ENCODE results near the gene EPHA1. TPM values are rescaled to one million over a fixed set of nuclear protein-coding genes. Genes with fewer than 3 reads are reported as not detected.
"Not testable (repeated sequence)": the region's sequence is repeated elsewhere in the genome, so short reads cannot be mapped to it uniquely, and the experiment has no call there.

Gene EPHA1
- total and polyA plus RNA-seq, 2 experiments from 2014 or later: 60.7 to 154 TPM

DNA sequence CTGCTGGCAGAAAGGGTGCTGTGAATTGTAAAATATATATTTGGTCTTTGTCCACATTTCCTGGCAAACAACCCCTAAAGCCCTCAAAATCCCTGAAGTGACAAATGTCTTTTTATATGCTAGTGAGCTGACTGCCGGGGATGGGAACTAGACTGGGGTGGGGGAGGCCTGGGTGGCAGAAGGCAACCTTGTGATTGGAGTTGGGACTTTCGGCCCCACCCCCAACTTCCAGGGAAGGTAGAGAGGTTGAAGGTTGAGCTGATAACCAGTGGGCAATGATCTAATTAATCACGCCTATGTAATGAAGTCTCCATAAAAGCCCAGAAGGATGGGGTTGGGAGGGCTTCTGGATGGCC lies 2.7 kb downstream of the EPHA1 start:
- peaks cover 10% of the 10 kb centered on the region for H3K36me3 ChIP-seq (ENCODE audit: insufficient read depth)
- H3K27ac ChIP-seq (ENCODE audit: low read depth): peak overlapping the region; percentile 75; the same call in 1 of the 2 replicates
- Mint-ChIP-seq H3K27ac (no peak overlapping the region), H3K36me3 (ENCODE audit: low read depth) (peaks cover 58% of the 10 kb centered on the region), H3K4me3 (peak overlapping the region; percentile 95), H3K9me3 (no peaks in the 10 kb centered on the region), H3K27me3 (ENCODE audit: insufficient read depth, low read depth, poor library complexity) (peaks cover 25% of the 10 kb centered on the region), H3K4me1 (peaks cover 62% of the 10 kb centered on the region)
- peaks cover 5% of the 10 kb centered on the region for H3F3A ChIP-seq (replicated peaks; ENCODE audit: low read depth)
- H3K79me2 ChIP-seq (replicated peaks; ENCODE audit: insufficient read depth): peaks cover 59% of the 10 kb centered on the region
- H4K20me1 ChIP-seq (replicated peaks; ENCODE audit: insufficient read depth): peaks cover 2% of the 10 kb centered on the region; the same call in 1 of the 2 replicates
- DNase-seq (ENCODE audit: low spot score) (peak; percentile 76), ATAC-seq (peak; percentile 23)
- no peaks in the 10 kb centered on the region for H3K27me3 ChIP-seq (ENCODE audit: insufficient read depth)
- no peaks in the 10 kb centered on the region for H3K9me2 ChIP-seq (ENCODE audit: insufficient read depth)
- peaks cover 62% of the 10 kb centered on the region for H3K4me1 ChIP-seq (ENCODE audit: insufficient read depth)
- TF ChIP-seq POLR2AphosphoS5 (IDR thresholded peaks at IDR 0.05; ENCODE audit: low read depth) (peak; percentile 31; the same call in 1 of the 2 replicates), EZH2phosphoT487 (IDR thresholded peaks at IDR 0.05; ENCODE audit: unreplicated experiment) (no peak)
- H2AFZ ChIP-seq: no peak overlapping the region
- H3K4me3 ChIP-seq: peak overlapping the region; percentile 95; the same call in 1 of the 2 replicates
- H3K4me2 ChIP-seq: peak overlapping the region; percentile 97

DNA sequence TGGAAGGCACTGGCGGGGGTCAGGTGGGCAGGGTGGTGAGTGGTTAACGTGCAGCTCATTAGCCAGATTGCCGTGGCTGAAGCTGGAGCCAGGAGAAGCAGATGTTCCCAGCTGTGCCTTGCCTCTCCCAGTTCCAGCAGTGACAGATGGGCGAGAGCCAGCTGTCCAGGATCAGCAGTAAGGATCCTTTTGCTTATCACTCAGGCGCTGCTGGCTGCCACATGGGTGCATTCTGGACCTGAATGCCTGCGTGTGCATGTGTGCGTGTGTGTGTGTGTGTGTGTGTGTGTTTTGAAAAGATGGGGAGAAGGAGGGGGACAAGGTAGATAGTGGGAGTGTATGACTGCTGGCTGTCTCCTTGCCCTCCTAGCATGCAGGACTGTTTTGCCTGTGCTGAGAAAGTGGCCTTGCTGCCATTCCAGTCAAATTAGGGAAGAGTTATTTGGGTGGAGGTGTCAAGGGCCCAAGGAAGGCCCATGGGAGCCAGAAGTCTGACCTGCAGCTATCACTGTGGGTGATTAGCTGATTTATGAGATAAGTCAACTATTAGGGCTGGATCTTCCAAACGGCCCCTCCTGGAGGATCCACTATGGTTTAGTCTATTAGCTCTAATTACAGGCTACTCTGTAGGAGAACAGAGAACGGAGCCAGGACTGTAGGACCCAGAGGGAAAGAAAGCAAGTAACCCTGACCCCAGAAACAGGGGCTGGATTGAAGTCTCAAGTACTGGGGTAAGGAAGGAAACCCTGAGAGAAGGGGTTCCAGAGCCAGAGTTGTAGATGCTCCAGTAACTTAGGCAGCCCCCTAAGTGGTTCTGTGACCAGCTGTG lies 3.3 kb downstream of the EPHA1 start:
- Histone ChIP-seq H3K4me2 (peak overlapping the region; percentile 97), H3K27me3 (ENCODE audit: insufficient read depth) (no peaks in the 10 kb centered on the region), H3K4me1 (ENCODE audit: insufficient read depth) (peaks cover 60% of the 10 kb centered on the region), H3F3A (replicated peaks; ENCODE audit: low read depth) (peaks cover 5% of the 10 kb centered on the region), H2AFZ (no peak overlapping the region), H3K4me3 (peak overlapping the region; percentile 95; the same call in 1 of the 2 replicates), H3K36me3 (ENCODE audit: insufficient read depth) (peaks cover 16% of the 10 kb centered on the region), H3K79me2 (replicated peaks; ENCODE audit: insufficient read depth) (peaks cover 62% of the 10 kb centered on the region), H4K20me1 (replicated peaks; ENCODE audit: insufficient read depth) (peaks cover 2% of the 10 kb centered on the region; the same call in 1 of the 2 replicates), H3K9me2 (ENCODE audit: insufficient read depth) (no peaks in the 10 kb centered on the region), H3K27ac (ENCODE audit: low read depth) (peak overlapping the region; percentile 75; the same call in 1 of the 2 replicates)
- DNase-seq (ENCODE audit: low spot score) (no peak), ATAC-seq (peak; percentile 2; the same call in 2 of the 3 replicates)
- no peak for TF ChIP-seq POLR2AphosphoS5 (IDR thresholded peaks at IDR 0.05; ENCODE audit: low read depth)
- no peak for TF ChIP-seq JUNB (IDR thresholded peaks at IDR 0.05; ENCODE audit: unreplicated experiment)
- no peak for TF ChIP-seq CREB1 (CRISPR knock-in tag; IDR thresholded peaks at IDR 0.05; ENCODE audit: low read depth)
- no peak for TF ChIP-seq EZH2phosphoT487 (IDR thresholded peaks at IDR 0.05; ENCODE audit: unreplicated experiment)
- TF ChIP-seq ZNF331 (CRISPR knock-in tag; IDR thresholded peaks at IDR 0.05; ENCODE audit: low read depth): no peak
- Mint-ChIP-seq H3K27me3 (ENCODE audit: insufficient read depth, low read depth, poor library complexity) (peaks cover 22% of the 10 kb centered on the region), H3K4me1 (peaks cover 58% of the 10 kb centered on the region), H3K9me3 (no peaks in the 10 kb centered on the region), H3K36me3 (ENCODE audit: low read depth) (peaks cover 64% of the 10 kb centered on the region), H3K4me3 (peak overlapping the region; percentile 95), H3K27ac (peak overlapping the region; percentile 25; the same call in 1 of the 2 replicates)

DNA sequence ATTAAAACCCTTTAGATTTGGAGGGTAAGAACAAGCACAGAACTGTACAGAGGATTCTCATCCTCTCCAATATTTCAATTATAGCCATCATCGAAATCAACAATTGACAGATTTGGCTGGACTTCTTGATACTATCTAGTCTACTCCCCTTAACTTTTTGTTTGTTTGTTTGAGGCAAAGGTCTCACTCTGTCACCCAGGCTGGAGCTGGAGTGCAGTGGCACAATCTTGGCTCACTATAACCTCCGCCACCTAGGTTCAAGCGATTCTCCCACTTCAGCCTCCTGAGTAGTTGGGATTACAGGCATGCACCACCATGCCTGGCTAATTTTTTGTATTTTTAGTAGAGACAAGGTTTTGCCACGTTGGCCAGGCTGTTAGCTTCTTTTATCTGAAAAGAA lies 6.4 kb downstream of the EPHA1 start:
- not testable (repeated sequence) for H3K9me3 Mint-ChIP-seq
- H3K4me1 Mint-ChIP-seq: peaks cover 36% of the 10 kb centered on the region

More for the DNA sequence above, 6.4 kb downstream of the EPHA1 start:
- not testable (repeated sequence) for H3K27me3 ChIP-seq (ENCODE audit: insufficient read depth); H3K27ac Mint-ChIP-seq; H3K27me3 Mint-ChIP-seq (ENCODE audit: insufficient read depth, low read depth, poor library complexity); DNase-seq (ENCODE audit: low spot score); H3K27ac ChIP-seq (ENCODE audit: low read depth); H3F3A ChIP-seq (replicated peaks; ENCODE audit: low read depth); H3K4me3 Mint-ChIP-seq; H4K20me1 ChIP-seq (replicated peaks; ENCODE audit: insufficient read depth); H3K9me2 ChIP-seq (ENCODE audit: insufficient read depth); H2AFZ ChIP-seq; H3K4me2 ChIP-seq; H3K4me3 ChIP-seq; ATAC-seq
- peaks cover 40% of the 10 kb centered on the region for H3K4me1 ChIP-seq (ENCODE audit: insufficient read depth)
- H3K36me3 Mint-ChIP-seq (ENCODE audit: low read depth): peaks cover 92% of the 10 kb centered on the region
- H3K79me2 ChIP-seq (replicated peaks; ENCODE audit: insufficient read depth): peaks cover 55% of the 10 kb centered on the region
- peaks cover 27% of the 10 kb centered on the region for H3K36me3 ChIP-seq (ENCODE audit: insufficient read depth)

All from GM23338 (cell line).